Thoracic aorta (tissue), 2 donors: ENCODE measurements around the gene YBX1. TPM values are rescaled to one million over a fixed set of nuclear protein-coding genes. Genes with fewer than 3 reads are reported as not detected.
A peak's percentile ranks its signal among the peaks of the same experiment; 100 is the strongest.
"Not testable (repeated sequence)": the region's sequence is repeated elsewhere in the genome, so short reads cannot be mapped to it uniquely, and the experiment has no call there.

Source experiments
- ATAC-seq: fragments of 150-250 bp; one replicate; pipeline ENCODE4 v1.8.0; 2017; ENCODE audit warnings: low read depth; ENCODE audit not compliant: insufficient number of reproducible peaks, low FRiP score
- DNase-seq: peaks from one replicate; pipeline ENCODE4 v3.0.0-alpha.2; 2020; ENCODE audit warnings: low spot score
- H3K27ac ChIP-seq, 2 donors: fragments of 200-600 bp; sonication (generic); 1 replicate in 1 of 2; 2 replicates in 1 of 2; pipeline ENCODE4 v1.5.1; 2016; ENCODE audit warnings: mild to moderate bottlenecking in 2 of 2, moderate library complexity in 2 of 2
- H3K27me3 ChIP-seq: fragments of 200-600 bp; sonication (generic); replicated peaks from 2 replicates; pipeline ENCODE4 v1.6.0; 2016; ENCODE audit warnings: mild to moderate bottlenecking; ENCODE audit not compliant: insufficient read depth
- H3K36me3 ChIP-seq: fragments of 200-600 bp; sonication (generic); one replicate; pipeline ENCODE4 v1.5.1; 2016
- H3K4me1 ChIP-seq, 2 donors: fragments of 200-600 bp; sonication (generic); 1 replicate in 1 of 2; 2 replicates in 1 of 2; pipeline versions ENCODE4 v1.5.1 to v1.6.0; 2016; ENCODE audit warnings: low read depth in 2 of 2, mild to moderate bottlenecking in 1 of 2; ENCODE audit not compliant: control insufficient read depth in 1 of 2
- H3K4me3 ChIP-seq: fragments of 200-600 bp; sonication (generic); 2 replicates; pipeline ENCODE4 v1.5.1; 2016; ENCODE audit warnings: mild to moderate bottlenecking
- H3K9me3 ChIP-seq: fragments of 200-600 bp; sonication (generic); 2 replicates; pipeline ENCODE4 v1.5.1; 2016
- total RNA-seq, 2 donors: library from RNA; depleted of rRNA; stranded (reverse); fragments of >200 nt; gene quantifications; one replicate each; pipeline versions ENCODE4 v1.1.0 to v1.2.3, GENCODE V29; 2016
- TF ChIP-seq, protein P1 (sequence below): fragments of 200-600 bp; sonication (generic); IDR thresholded peaks from one replicate; pipeline ENCODE4 v1.5.1; 2019; ENCODE audit warnings: antibody characterized with exemption

Gene YBX1
- total RNA-seq, 2 donors from 2014 or later = 301 to 392 TPM

DNA sequence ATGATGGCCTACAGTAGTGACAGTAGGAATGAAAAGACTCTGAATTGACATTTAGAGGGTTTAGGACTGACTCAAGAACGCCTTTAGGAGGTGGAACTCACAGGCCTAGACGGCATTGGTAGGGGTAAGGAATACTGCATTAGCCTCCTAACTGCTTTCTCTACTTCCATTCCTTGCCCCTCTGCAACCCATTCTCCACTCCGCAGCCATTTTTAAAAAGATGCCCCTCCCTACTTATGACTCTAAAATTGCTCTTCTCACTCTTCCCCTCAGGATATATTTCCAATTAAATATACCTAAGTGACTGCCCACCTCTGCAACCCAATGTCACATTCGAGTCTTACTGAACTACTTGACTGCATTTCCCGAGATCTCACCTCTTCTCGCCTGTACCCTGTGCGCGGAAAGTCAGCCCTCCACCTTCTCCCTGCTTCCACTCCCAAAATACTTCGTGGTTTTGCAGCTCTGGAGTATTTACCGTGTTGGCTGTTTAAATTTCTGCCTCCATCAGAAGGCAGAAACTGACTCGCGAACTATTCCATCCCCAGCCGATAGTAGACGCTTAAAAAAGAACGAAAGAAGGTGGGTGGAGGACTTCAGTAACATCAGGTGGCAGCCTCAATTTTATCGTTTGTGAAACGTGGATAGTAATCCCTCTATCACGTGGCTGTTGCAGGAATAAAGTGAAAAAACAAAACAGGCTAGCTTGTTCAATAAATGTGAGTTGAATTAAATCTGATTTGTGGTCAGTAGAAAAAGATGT is 1.1 kb upstream of the YBX1 start:
- H3K9me3 ChIP-seq = no peaks in the 10 kb centered on the region
- peak overlapping the region; percentile 94 for H3K4me3 ChIP-seq
- TF ChIP-seq, protein P1, sequence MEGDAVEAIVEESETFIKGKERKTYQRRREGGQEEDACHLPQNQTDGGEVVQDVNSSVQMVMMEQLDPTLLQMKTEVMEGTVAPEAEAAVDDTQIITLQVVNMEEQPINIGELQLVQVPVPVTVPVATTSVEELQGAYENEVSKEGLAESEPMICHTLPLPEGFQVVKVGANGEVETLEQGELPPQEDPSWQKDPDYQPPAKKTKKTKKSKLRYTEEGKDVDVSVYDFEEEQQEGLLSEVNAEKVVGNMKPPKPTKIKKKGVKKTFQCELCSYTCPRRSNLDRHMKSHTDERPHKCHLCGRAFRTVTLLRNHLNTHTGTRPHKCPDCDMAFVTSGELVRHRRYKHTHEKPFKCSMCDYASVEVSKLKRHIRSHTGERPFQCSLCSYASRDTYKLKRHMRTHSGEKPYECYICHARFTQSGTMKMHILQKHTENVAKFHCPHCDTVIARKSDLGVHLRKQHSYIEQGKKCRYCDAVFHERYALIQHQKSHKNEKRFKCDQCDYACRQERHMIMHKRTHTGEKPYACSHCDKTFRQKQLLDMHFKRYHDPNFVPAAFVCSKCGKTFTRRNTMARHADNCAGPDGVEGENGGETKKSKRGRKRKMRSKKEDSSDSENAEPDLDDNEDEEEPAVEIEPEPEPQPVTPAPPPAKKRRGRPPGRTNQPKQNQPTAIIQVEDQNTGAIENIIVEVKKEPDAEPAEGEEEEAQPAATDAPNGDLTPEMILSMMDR = no peak
- H3K27me3 ChIP-seq = no peaks in the 10 kb centered on the region
- peak overlapping the region; percentile 78 to 85 for H3K27ac ChIP-seq
- no peak for DNase-seq
- peaks cover 7% of the 10 kb centered on the region for H3K36me3 ChIP-seq
- no peak for ATAC-seq
- H3K4me1 ChIP-seq = peaks cover 27 to 42% of the 10 kb centered on the region in 2 donors

DNA sequence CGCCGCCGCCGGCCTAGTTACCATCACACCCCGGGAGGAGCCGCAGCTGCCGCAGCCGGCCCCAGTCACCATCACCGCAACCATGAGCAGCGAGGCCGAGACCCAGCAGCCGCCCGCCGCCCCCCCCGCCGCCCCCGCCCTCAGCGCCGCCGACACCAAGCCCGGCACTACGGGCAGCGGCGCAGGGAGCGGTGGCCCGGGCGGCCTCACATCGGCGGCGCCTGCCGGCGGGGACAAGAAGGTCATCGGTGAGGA is 193 bp downstream of the YBX1 start:
- Histone ChIP-seq H3K27ac (peak overlapping the region; percentile 49 to 85), H3K4me1 (peaks cover 32 to 53% of the 10 kb centered on the region in 2 donors), H3K4me3 (peak overlapping the region; percentile 94)
- H3K9me3 ChIP-seq, H3K27me3 ChIP-seq, ATAC-seq, H3K36me3 ChIP-seq, DNase-seq: not testable (repeated sequence)

DNA sequence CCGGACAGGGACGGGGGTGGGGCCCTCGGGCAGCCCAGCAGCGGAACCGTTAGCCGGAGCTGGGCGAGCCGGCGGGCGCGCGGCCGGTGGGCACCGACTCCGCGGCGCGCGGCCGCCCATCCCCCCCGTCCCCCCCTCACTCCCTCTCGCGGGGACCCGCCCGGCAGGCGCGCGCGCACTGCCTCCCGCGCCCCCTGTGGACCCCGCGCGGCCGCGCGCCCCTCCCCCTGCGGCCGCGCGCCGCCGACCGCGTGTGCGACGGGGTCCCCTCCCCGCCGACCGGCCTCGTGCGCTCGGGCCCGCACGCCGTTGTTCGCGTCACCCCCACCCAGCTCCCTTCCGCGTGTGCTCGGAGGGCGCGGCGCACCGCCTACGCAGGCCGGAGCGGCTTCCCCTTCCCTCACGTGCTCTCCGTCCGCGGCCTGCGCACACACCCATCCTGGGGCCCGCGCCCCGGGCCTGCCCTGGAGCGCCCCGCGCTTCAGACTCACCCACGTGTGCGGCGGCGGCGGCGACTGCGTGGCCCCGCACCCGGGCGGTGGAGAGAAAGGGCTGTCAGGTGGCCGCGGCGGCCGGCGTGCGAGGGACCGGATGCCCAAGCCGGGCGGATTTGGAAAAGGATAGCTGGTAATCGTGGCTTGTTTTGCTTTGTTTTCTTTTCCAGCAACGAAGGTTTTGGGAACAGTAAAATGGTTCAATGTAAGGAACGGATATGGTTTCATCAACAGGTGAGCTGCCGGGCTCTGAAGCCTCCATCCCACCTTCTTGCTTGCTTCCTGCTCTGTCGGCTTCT is 717 bp downstream of the YBX1 start:
- no peaks in the 10 kb centered on the region for H3K27me3 ChIP-seq
- H3K4me1 ChIP-seq = peaks cover 32 to 56% of the 10 kb centered on the region in 2 donors
- H3K36me3 ChIP-seq = no peaks in the 10 kb centered on the region
- no peak for DNase-seq
- H3K9me3 ChIP-seq = no peaks in the 10 kb centered on the region
- TF ChIP-seq, protein P1 = no peak
- ATAC-seq = no peak
- H3K27ac ChIP-seq = peak overlapping the region; percentile 49 to 85
- peak overlapping the region; percentile 94 for H3K4me3 ChIP-seq

GRCh38 chr1:42684139-42684538 is 1.9 kb downstream of the YBX1 start:
- peaks cover 39 to 68% of the 10 kb centered on the region in 2 donors for H3K4me1 ChIP-seq
- TF ChIP-seq, protein P1 = no peak
- no peak for ATAC-seq
- H3K4me3 ChIP-seq = peak overlapping the region; percentile 94
- no peaks in the 10 kb centered on the region for H3K9me3 ChIP-seq
- no peaks in the 10 kb centered on the region for H3K27me3 ChIP-seq
- no peak for DNase-seq
- H3K36me3 ChIP-seq = no peaks in the 10 kb centered on the region
- no peak overlapping the region for H3K27ac ChIP-seq

DNA sequence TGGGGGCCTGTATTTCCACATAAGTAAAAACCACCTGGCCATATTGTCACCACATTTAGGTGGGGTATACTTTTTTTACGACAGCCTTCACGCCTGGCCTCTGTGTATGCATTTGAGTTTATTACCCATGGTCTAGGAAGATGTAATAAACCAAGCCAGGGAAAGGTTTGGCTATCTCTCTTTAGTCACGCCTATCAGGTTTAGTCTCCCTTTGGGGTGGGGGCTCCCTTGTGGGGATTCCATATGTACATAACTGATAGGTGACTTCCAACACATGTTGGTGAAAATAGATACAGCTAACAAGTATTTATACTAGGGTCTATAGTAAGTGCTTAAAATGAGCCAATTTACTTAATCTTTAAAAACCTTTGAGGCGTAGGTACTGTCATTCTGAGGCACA is 4.2 kb downstream of the YBX1 start:
- peaks cover 52 to 73% of the 10 kb centered on the region in 2 donors for H3K4me1 ChIP-seq

More for the DNA sequence above, 4.2 kb downstream of the YBX1 start:
- Histone ChIP-seq H3K36me3 (no peaks in the 10 kb centered on the region), H3K27me3 (no peaks in the 10 kb centered on the region), H3K9me3 (no peaks in the 10 kb centered on the region), H3K27ac (no peak overlapping the region), H3K4me3 (no peak overlapping the region)
- DNase-seq (no peak), ATAC-seq (no peak)
- TF ChIP-seq, protein P1 = no peak
